Epithelial cell of prostate (primary cell): ENCODE measurements around the gene CMYA5.
"Not testable (repeated sequence)": the region's sequence is repeated elsewhere in the genome, so short reads cannot be mapped to it uniquely, and the experiment has no call there.

Experiments
- DNase-seq: peaks from one replicate; pipeline ENCODE4 v3.0.0-alpha.2; 2011; ENCODE audit warnings: low read depth, low spot score
- H3K27ac ChIP-seq: fragments of 450-650 bp; 2 replicates; pipeline ENCODE4 v1.5.1; 2017; ENCODE audit warnings: mild to moderate bottlenecking

CMYA5 gene

GRCh38 chr5:79699763-79700400 is 10.2 kb downstream of the CMYA5 start:
- DNase-seq = no peak
- H3K27ac ChIP-seq = no peak overlapping the region

- no peak for DNase-seq
- H3K27ac ChIP-seq = no peak overlapping the region
These were observed 13.2 kb downstream of the CMYA5 start for GRCh38 chr5:79702606-79703380.

- H3K27ac ChIP-seq = no peak overlapping the region
- no peak for DNase-seq
These were observed 13.7 kb downstream of the CMYA5 start for GRCh38 chr5:79703381-79703645.

- H3K27ac ChIP-seq = no peak overlapping the region
- DNase-seq = no peak
These were observed 14.9 kb downstream of the CMYA5 start for GRCh38 chr5:79704553-79704952.

GRCh38 chr5:79705632-79706031 is 16.0 kb downstream of the CMYA5 start:
- no peak overlapping the region for H3K27ac ChIP-seq
- no peak for DNase-seq

GRCh38 chr5:79706317-79706716 is 16.7 kb downstream of the CMYA5 start:
- not testable (repeated sequence) for DNase-seq, H3K27ac ChIP-seq

- H3K27ac ChIP-seq = no peak overlapping the region
- no peak for DNase-seq
These were observed 17.9 kb downstream of the CMYA5 start for GRCh38 chr5:79707535-79707934.

- H3K27ac ChIP-seq = no peak overlapping the region
- DNase-seq = no peak
These were observed 23.1 kb downstream of the CMYA5 start for GRCh38 chr5:79712741-79713140.

- H3K27ac ChIP-seq = no peak overlapping the region
- DNase-seq = no peak
These were observed 24.1 kb downstream of the CMYA5 start for GRCh38 chr5:79713727-79714126.

GRCh38 chr5:79716839-79717238 is 27.2 kb downstream of the CMYA5 start:
- no peak for DNase-seq
- H3K27ac ChIP-seq = no peak overlapping the region

GRCh38 chr5:79720096-79720495 is 30.5 kb downstream of the CMYA5 start:
- no peak overlapping the region for H3K27ac ChIP-seq
- no peak for DNase-seq

GRCh38 chr5:79727451-79728355 is 38.1 kb downstream of the CMYA5 start:
- H3K27ac ChIP-seq = no peak overlapping the region
- DNase-seq = no peak

GRCh38 chr5:79728396-79728795 is 38.8 kb downstream of the CMYA5 start:
- no peak overlapping the region for H3K27ac ChIP-seq
- no peak for DNase-seq

GRCh38 chr5:79729679-79730078 is 40.0 kb downstream of the CMYA5 start:
- DNase-seq = no peak

GRCh38 chr5:79730564-79730963 is 40.9 kb downstream of the CMYA5 start:
- no peak overlapping the region for H3K27ac ChIP-seq
- no peak for DNase-seq

More at GRCh38 chr5:79729679-79730078, 40.0 kb downstream of the CMYA5 start:
- H3K27ac ChIP-seq = no peak overlapping the region

- H3K27ac ChIP-seq = no peak overlapping the region
- DNase-seq = no peak
These were observed 42.1 kb downstream of the CMYA5 start for GRCh38 chr5:79731775-79732174.

- H3K27ac ChIP-seq = no peak overlapping the region
- no peak for DNase-seq
These were observed 47.2 kb downstream of the CMYA5 start for GRCh38 chr5:79736528-79737514.

- no peak for DNase-seq
- no peak overlapping the region for H3K27ac ChIP-seq
These were observed 48.7 kb downstream of the CMYA5 start for GRCh38 chr5:79738349-79738748.

- DNase-seq = no peak
- H3K27ac ChIP-seq = no peak overlapping the region
These were observed 53.0 kb downstream of the CMYA5 start for GRCh38 chr5:79742549-79743136.
